A673 (cell line): ENCODE results near the gene UCKL1.

Source experiments
- CTCF ChIP-seq: fragments of 300-800, 200-600 bp; sonication (generic); conservative IDR thresholded peaks from 2 replicates; pipeline ENCODE4 v1.5.1; 2017; ENCODE audit warnings: low read depth, mild to moderate bottlenecking, antibody characterized with exemption, low read length, moderate library complexity, mixed read lengths
- EZH2 ChIP-seq: fragments of 200-600 bp; sonication (generic); IDR thresholded peaks from 2 replicates; pipeline ENCODE4 v1.6.1; 2017; ENCODE audit warnings: borderline replicate concordance, low read depth, mild to moderate bottlenecking, mixed read lengths, antibody characterized with exemption, low read length; ENCODE audit not compliant: poor library complexity, severe bottlenecking

- TF ChIP-seq CTCF (no peak), EZH2 (no peak)
These were observed 44.7 kb upstream of the UCKL1 start for GRCh38 chr20:64000906-64001305.
